ENCODE data around the gene SLAMF1.
"Not testable (repeated sequence)": the region's sequence is repeated elsewhere in the genome, so short reads cannot be mapped to it uniquely, and the experiment has no call there.

The SLAMF1 gene

GRCh38 chr1:160640359-160641123 is 6.3 kb downstream of the SLAMF1 start:
- no peak for DNase-seq (ENCODE audit: low read depth, low spot score)

- peak; percentile 2 for DNase-seq (ENCODE audit: low read depth, low spot score)
These were observed 7.2 kb downstream of the SLAMF1 start for GRCh38 chr1:160639652-160640051.

DNA sequence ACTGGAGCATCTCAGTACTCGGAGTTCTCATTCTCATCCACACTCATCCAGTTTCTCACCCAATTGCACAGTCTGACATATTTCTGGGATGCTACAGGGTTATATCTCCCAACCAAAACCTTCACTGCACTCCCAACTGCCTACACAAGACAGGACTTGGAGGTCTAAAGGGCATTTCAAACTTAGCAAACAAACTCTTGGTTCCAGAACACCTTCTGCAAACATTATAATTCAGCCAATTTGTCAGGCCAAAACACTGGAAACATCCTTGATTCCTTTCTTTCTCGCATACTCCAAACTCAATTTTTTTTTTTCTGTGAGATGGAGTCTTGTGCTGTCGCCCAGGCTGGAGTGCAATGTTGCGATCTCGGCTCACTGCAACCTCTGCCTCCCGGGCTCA is 7.9 kb downstream of the SLAMF1 start:
- DNase-seq (ENCODE audit: low read depth, low spot score): no peak

DNA sequence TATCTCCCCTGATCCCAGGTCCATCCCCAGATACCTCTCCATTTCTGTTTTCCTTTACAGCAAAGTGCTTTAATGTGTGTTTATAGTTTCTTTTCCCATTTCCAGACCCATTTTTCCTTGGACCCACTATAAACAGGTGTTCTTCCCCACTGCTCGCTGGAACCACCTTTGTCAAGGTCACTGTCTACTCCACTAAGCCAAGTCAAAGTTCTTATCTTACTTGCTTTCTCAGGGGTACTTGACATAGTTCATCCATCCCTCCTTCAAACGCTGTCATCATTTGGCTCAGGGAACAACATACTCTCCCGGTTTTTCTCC is 8.3 kb downstream of the SLAMF1 start:
- no peak for DNase-seq (ENCODE audit: low read depth, low spot score)

GRCh38 chr1:160637821-160638539 is 8.9 kb downstream of the SLAMF1 start:
- DNase-seq (ENCODE audit: low read depth, low spot score): no peak

- no peak for DNase-seq (ENCODE audit: low read depth, low spot score)
These were observed 9.8 kb downstream of the SLAMF1 start for GRCh38 chr1:160637065-160637464.

GRCh38 chr1:160636547-160636946 is 10.3 kb downstream of the SLAMF1 start:
- DNase-seq (ENCODE audit: low read depth, low spot score): no peak

- DNase-seq (ENCODE audit: low read depth, low spot score): no peak
These were observed 10.8 kb downstream of the SLAMF1 start for GRCh38 chr1:160636076-160636475.

DNA sequence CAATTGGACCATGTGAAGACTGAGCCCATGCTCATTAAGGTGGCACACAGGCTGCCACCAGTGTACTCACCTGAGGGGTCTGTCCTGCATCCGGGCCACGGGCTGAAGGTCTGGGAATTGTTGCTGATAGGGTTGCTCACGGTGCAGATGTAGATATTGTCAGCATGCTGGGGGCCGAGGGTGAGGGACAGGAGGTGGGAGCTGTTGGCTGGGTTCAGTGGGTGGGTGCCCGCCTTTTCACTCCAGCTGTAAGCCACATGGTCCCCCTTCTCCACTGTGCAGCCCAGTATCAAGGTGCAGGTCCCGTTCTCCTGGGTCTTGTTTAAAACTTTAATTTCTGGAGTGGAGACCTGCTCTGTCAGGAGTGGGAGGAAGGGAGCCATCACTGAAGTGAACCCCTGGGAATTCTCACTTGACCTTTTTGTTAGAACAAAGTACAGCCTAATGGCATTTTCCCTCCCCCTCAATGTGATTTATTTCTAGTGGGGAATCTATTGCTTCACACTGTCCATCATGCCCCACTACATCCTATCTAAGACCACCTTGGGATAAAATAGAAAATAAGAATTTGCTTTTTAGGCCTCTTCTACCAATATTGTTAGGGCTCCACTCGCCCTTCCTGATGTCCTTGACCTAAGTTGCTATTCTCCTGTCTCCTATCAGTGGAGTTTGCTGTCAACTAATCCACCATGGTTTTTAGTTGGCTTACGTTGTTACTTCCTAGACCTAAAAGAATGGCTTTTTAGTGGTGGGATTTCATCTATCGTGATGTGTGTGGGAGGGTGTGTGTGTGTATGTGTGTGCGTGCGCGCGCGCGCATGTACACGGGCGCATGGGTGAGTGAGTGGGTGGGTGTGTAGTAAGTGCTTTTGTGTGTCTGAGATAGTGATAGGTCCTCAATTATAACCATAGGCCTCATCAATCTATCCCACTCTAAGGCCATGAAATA is 12.0 kb downstream of the SLAMF1 start:
- no peak for DNase-seq (ENCODE audit: low read depth, low spot score)

DNA sequence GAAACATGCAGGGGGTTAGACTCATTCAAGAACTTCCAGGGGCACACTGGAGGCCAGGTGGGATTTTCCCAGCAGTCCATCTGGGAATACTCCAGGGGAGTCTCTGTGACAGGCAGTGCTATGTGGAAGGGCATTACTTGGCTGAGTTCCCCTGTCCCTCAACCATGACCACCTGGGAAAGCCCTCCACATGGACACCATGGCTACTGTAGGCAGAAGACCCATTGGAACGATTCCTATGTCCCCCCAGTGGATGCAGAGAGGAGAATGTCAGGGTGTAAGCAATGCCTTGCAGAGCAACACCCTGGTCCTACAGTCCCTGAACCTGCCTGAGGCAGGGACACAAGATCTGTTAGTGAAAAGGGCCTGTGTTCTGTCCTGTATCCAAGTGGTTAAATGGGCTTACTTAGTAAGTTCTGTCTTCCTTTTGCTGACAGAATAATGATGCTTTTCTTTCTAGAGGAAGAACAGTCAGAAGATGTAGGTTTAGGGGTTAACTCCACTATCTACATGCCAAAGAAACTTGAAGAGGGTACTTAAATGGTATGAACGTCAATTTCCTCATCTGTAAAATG is 13.4 kb downstream of the SLAMF1 start:
- DNase-seq (ENCODE audit: low read depth, low spot score): no peak

DNA sequence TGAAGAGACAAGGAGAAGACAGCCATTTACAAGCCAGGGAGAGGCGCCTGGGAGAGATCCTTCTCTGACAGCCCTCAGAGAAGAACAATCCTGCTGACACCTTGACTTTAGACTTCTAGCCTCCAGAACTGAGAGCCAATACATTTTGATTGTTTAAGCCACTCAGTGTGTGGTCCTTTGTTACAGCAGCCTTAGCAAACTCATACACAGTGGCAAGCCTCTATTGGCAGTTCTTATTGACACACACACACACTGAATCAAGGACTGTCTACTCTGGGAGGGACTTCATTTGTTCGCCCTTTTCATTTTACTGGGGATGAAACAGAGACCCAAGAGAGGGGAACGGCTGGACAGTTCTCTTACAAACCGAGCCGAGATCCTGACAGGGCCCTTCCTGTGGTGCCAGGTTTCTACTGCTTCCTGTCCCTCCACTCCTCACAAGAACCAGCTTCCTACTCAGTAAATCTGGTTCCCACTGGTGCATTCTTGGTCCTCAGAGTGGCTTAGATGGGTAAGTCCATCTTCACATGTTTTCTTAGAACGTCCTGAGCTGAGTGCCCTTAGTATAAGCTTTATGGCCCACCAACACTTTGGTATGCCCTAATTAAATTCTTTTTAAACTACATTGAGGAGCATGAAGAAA is 14.7 kb downstream of the SLAMF1 start:
- DNase-seq (ENCODE audit: low read depth, low spot score): no peak

DNA sequence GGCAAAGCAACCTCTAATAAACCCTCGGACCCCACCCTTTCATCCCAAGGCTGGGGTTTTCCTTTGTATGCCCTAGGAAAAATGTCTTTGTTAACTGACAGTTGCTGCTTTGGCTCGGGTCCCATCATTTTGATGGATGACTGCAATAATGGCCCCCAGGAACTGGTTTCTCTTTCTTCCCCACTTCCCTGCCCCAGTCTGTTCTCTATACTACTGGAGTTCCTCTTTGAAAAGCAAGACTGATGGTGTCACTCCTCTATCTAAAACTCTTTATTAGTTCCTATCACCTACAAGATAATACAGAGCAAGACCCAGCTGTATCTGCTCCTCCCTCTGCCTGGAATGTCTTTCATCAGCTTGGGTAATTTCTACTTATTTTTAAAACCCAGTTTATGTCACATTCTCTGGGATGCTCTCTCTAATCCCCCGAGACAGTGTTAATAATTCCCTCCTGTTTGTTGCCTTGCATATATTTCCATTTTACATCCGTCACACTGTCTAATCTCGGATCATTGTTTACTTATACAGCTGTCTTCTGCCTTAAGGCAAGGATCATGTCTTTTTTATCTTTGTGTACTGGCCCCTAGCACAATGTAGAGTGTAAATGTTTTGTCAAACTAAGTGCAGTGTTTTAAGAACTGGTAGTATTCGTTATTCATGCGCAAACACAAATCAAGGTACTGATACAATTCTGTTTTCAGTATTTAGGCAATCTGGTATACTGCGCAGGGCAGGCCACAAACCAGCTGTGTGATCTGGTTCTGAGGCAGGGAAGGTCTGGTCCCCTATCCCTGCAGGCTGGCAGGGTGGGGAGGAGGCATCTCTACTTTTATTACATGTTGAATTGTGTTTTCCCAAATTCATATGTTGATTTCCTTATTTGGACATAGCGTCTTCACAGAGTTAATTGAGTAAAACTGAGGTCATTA is 16.1 kb downstream of the SLAMF1 start:
- no peak for DNase-seq (ENCODE audit: low read depth, low spot score)

- DNase-seq (ENCODE audit: low read depth, low spot score): no peak
These were observed 17.3 kb downstream of the SLAMF1 start for GRCh38 chr1:160629286-160630210.

DNA sequence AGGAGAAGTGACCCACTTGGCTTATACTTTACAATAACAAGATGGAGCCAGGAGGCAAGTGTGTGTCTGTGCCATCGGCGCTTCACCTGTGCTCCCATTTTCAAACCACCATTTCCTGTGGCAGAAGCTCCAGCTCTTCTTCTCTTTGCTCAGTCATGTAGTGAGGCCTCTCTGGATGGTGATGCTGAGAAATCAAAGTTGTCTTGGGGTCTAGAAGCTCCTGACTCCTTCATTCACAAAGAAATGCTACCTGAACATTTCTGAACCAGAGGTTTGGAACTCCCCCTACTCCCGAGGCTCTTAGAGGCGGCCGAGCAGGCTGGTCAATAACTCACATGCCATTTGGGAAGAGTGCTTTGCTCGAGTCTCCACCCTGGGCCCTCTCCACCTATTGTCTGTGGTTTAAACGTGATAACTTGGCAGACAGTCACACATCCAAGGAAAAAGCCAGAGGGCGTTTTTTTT is 18.0 kb downstream of the SLAMF1 start:
- DNase-seq (ENCODE audit: low read depth, low spot score): no peak

DNA sequence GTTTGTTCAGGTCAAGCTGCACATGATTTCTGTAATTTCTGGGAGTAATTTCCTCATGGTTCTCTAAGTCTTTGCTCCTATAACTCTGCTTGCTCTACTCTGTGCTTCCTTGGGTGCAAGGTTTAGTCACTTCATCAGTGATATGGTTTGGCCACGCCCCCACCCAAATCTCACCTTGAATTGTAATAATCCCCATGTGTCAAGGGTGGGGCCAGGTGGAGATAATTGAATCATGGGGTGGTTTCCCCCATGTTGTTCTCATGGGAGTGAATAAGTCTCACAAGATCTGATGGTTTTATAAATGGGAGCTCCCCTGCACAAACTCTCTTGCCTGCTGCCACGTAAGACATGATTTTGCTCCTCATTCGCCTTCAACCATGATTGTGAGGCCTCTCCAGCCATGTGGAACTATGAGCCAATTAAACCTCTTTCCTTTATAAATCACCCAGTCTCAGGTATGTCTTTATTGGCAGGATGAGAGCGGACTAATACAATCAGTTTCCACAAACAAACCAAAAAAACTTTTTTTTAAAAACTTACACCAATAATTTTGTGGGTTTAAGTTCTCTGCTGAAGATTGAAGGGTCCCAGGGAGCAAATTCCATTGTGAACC is 19.1 kb downstream of the SLAMF1 start:
- DNase-seq (ENCODE audit: low read depth, low spot score): not testable (repeated sequence)

DNA sequence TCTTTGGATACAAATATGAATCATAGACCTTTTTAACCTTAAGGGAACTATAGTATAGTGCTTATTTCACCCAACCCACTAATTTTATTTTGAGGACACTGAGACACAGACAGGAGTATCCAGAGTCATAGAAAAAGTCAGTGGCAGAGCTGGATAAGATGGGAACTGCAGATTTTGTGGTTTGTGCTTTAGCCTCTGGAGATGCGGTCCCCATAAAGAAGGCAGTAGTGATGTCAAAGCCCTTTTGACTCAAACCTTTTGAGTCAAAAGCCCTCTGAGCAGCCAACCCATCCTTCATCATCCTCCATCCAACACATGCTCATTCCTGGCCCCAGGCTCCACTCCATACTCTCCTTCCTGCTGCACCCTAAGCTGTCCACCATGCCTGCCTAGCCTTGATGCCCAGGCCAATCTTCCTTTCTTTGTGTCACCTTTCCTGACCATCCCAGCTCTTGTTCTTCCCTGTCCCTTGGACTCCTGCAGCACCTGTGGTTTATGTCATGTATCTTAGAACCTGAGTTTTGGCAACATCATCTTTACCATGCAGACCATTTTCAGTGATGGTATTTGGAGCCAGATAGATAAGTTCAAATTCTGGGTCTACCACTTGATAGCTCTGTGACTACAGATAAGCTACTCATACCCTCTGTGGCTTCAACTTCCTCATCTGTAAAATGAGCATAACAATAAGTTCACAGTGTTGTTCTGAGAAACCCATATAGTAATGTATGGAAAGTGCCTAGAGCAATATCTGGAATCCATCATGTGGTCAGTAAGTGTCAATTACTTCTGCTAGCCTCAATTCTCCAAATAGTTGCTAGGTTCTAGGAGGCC is 20.1 kb downstream of the SLAMF1 start:
- no peak for DNase-seq (ENCODE audit: low read depth, low spot score)

DNA sequence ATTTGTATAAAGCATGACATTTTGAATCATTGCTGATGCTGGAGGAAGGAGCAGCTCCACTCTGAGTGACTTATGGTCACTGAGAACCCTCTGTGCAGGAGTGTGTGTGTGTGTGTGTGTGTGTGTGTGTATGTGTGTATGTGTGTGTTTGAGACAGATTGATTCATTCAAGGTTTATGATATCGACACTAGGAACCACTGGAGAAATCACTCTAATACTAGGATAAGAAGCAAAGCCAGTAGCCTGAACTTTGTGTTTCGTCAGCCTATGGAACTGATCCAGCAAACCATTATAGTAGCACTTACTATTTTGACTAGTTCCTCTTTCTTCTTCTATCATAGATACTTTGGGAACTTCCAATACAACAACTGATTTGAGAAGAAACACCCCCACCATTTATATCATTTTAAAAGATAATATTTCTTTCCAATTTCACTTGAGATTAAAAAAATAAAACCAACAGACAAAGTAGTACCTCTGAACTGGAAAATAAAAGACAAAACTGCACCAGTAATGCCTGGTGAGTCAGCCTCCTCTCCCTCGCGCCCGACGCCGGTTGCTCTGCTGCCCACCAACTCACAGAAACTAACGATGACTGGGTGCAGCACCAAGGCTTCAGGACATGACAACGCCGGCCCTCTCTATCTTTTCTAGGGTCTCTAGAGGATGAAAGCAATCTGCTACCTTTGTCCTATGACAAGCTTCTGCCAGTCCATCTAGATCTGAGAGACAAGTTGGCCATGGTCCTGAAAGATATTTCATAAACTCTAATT is 20.9 kb downstream of the SLAMF1 start:
- DNase-seq (ENCODE audit: low read depth, low spot score): no peak

Measured in smooth muscle cell of the brain vasculature (primary cell).